ENCODE results near the gene ARNT2. TPM values are rescaled to one million over a fixed set of nuclear protein-coding genes. Genes with fewer than 3 reads are reported as not detected.
"Not testable (repeated sequence)": the region's sequence is repeated elsewhere in the genome, so short reads cannot be mapped to it uniquely, and the experiment has no call there.

The ARNT2 gene
- total RNA-seq, 1 experiment from 2014 or later, result 3.1 TPM

DNA sequence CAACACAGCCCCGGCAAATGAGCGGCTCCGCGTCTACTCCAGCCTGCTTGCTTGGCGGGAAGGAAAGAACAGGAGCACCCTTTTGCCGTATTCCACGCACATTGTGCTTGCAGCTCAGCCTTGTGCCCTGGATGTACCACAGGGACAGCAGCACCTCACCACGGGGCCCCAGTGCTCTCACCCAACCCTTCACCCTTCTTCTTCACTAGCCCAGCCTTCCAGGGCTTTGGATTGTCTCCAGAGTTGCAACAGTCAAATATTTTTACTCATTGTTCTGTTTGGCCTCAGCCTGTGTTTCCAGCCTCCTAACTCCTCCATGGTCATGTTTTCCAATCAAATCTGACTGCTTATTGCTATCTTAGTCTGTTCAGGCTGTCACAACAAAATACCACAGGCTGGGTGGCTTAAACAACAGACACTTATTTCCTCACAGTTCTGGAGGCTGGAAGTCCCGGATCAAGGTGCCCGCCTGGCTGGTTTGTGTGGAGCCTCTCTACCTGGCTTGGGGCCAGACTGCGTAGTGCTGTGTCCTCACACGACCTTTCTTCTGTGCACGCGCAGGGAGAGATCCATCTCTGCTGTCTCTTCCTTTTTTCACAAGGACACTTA, 211.7 kb downstream of the ARNT2 start:
- peak; percentile 79 for DNase-seq (ENCODE audit: low read depth)

DNA sequence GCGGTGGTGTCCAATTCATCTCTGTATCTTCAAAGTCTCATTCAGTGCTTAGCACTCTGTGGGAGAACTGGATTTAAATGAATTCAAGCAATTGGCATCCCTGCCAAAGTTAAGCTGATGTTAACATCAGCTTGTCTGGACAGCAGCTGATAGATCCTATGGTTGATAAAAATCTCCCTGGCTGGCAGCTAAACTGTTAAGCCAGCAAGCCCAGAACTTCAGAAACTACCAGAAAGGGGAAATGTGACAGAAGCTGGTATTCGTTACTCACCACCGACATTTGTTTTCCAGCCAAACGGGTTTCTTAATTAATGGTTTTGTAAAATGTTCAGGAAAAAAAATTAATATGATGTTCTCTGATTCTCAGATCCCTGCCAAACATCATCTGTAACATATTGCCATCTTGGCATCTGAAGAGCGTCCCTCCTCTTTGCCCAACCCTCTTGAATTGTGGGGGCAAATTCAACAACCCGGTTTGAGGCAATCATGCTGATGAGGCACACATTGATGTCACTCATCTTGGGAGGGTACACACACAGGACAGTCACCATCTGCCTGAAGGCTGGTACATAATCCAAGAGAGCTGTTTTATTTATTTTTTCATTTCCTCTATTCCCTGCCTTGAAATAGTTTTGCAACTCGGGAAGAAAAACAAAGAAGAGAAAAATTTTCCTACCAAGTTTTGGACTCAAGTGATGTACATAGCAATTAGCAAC, 214.7 kb downstream of the ARNT2 start:
- no peak for DNase-seq (ENCODE audit: low read depth)

GRCh38 chr15:80619680-80620079, 215.5 kb downstream of the ARNT2 start:
- peak; percentile 38 for DNase-seq (ENCODE audit: low read depth)

GRCh38 chr15:80620141-80620540, 216.0 kb downstream of the ARNT2 start:
- no peak for DNase-seq (ENCODE audit: low read depth)

DNA sequence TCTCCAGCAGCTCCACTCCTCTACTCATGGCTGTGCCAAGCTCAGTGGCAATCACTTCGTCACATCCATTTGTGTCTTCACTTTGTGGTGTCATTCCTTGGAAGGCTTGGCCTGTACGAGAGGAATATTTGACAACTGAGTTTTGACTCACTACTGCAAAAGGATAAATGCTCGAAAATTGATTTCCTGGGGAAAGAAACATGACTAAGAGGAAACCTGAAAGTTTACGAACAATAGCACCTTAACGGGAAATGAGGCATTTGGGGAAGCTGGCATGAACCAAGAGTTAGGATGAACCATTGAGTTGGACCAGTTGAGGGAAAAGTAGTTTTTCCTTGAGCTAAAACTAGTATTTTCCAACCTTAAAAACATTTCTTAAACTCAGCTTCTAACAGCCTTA, 216.7 kb downstream of the ARNT2 start:
- peak; percentile 54 for DNase-seq (ENCODE audit: low read depth)

GRCh38 chr15:80626643-80627120, 222.5 kb downstream of the ARNT2 start:
- DNase-seq (ENCODE audit: low read depth), result no peak

GRCh38 chr15:80629355-80629754, 225.2 kb downstream of the ARNT2 start:
- no peak for DNase-seq (ENCODE audit: low read depth)

GRCh38 chr15:80630981-80631380, 226.8 kb downstream of the ARNT2 start:
- DNase-seq (ENCODE audit: low read depth), result no peak

DNA sequence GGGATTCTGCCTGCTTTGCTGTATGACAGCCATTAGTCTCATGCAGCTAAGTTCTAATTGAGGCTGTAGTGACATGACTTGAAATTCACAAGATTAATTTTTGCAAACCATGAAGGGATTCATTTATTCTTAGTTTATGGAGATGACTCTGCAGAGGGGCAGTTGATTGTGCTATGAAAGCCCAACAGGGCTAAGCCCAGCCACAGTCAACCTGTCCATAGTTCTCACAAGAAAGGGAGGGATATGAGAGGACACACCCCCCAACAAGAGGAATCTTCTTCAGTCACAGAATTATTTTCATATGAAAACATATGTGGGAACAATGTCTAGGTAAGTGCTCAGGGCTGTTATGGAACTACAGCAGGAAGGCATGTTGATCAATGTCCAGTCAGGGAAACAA, 229.0 kb downstream of the ARNT2 start:
- no peak for DNase-seq (ENCODE audit: low read depth)

DNA sequence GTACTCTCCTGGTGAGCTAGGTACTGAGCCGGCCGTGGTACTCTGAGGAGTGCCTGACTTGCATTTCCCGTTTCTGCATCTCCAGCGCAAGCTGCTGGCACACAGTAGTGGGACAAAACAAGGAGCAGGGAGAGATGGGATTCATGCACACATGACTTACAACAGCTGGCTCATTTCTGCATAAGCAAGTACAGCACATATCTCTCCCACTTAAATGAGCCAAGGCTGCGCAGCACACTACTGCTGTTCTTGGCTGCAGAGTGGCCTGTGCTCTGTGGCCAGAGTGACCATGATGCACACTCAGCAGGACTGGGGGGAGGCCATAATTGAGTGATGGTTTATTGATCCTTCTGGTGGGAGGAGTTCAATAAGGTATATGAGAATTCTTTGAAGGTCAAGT, 231.8 kb downstream of the ARNT2 start:
- DNase-seq (ENCODE audit: low read depth), result no peak

DNA sequence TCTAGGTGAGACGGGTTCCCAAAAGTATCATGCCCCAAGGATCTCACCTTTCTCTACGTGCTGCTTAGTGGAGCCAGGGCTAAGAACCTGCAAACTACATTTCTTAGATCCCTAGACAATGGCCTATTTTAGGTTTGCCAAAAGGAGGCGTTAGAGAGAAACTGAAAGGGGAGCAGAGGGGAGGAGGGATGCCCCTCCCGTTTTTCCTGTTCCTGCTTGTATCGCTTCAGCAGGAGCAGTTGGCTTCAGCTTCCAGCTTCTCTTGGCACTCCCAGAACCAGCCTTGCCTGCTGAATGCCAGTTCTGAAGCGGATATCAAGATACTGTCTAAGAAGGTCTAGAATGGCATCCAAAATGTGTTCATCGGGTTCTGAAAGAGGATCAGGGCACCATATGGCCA, 232.5 kb downstream of the ARNT2 start:
- DNase-seq (ENCODE audit: low read depth), result no peak

DNA sequence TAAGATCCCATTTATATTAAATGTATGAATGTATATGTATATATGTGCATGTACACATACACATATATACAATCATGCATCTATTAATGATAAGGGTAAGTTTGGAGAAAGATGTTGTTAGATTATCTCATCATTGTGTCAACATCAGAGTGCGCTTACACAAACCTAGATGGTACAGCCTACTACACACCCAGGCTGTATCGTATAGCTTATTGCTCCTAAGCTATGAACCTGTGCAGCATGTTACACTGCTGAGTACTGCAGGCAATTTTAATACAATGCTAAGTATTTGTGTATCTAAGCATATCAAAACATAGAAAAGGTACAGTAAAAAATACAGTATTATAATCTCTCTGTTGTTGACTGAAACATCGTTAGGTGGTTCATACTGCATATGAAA, 233.6 kb downstream of the ARNT2 start:
- DNase-seq (ENCODE audit: low read depth), result no peak

DNA sequence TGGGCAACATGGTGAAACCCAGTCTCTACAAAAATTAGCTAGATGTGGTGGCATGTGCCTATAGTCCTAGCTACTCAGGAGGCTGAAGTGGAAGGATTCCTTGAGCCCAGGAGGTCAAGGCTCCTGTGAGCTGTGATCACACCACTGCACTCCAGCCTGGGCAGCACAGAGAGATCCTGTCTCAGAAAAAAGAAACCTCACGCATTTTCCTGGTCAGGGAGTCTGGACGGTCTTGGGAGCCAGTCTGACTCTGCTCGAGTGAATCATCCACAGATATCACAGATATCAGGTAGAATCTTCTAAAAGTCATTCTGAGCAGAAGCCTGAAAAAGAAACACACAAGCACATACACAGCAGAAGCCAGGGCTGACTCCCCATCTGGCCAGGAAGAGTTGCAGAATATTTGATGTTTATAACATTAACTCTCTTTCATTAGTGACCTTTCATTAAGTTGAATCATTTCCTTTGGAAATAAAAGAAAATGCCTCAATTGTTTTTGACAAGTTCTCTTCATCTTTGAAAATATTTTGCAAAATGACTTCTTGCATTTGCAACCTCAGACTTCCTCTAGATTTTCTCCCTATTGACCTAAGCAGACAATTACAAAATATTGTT, 234.5 kb downstream of the ARNT2 start:
- no peak for DNase-seq (ENCODE audit: low read depth)

DNA sequence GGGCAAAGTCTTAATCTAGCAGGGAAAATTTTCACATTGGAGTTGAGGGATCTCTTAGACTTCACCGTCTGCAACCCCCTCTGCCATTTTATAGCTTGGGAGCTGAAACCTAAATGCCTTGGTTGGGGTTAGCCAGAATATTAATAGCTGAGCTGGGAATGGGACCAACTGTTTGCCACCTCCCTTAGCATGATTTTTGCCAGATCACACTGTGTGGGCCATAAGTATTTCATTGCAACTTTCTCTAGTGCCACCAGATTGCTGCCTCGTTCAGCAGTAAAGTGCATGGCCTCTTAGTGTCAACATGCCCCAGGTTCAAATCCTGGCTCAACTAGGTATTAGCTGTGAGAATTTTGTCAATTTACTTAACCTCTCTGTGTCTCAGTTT, 235.0 kb downstream of the ARNT2 start:
- no peak for DNase-seq (ENCODE audit: low read depth)

DNA sequence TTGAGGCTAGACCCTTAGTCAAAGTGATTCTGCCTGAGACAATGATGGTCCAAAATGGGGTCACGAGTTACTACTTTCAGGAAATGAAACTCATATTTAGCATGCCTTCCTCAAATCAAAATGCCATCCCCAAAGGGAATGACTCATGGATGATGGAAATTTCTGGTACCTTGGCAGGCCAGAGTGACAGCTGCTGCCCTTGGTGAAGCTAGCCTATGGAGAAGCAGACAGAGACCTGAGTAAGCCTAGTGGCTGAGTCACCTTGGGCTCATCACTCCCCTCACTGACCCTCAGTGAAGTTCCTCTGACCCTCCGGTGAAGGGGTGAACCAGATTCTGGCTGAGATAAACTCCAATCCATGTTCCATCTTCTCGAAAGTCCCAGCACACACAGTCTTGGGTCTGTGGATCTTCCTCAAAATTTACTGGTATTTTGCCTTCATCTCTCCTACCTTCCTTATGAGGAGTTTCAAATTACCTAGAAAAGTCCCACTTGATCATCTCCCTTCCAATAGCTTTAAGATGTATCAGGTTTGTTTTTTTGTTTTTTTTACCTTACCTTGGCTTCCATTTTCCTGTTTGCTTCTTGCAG, 236.4 kb downstream of the ARNT2 start:
- DNase-seq (ENCODE audit: low read depth), result no peak

GRCh38 chr15:80641384-80641783, 237.2 kb downstream of the ARNT2 start:
- DNase-seq (ENCODE audit: low read depth), result no peak

- peak; percentile 32 for DNase-seq (ENCODE audit: low read depth)
Measured at GRCh38 chr15:80643431-80643951, 239.3 kb downstream of the ARNT2 start.

- DNase-seq (ENCODE audit: low read depth), result peak; percentile 67
Measured at GRCh38 chr15:80645494-80646065, 241.4 kb downstream of the ARNT2 start.

- DNase-seq (ENCODE audit: low read depth), result not testable (repeated sequence)
Measured at GRCh38 chr15:80647424-80647823, 243.2 kb downstream of the ARNT2 start.
